ENCODE data around the gene ITGBL1. TPM values are rescaled to one million over a fixed set of nuclear protein-coding genes. Genes with fewer than 3 reads are reported as not detected.
A peak's percentile ranks its signal among the peaks of the same experiment; 100 is the strongest.

Gene ITGBL1
- total and polyA plus RNA-seq, 8 donors: 0.24 to 50.0 (median 0.38) TPM

- H3K9me3 ChIP-seq: no peaks in the 10 kb centered on the region
- no peaks in the 10 kb centered on the region for H3K27me3 ChIP-seq
- H3K36me3 ChIP-seq: no peaks in the 10 kb centered on the region
- no peak overlapping the region for H3K27ac ChIP-seq
- H3K4me3 ChIP-seq: no peak overlapping the region
- intact Hi-C loops (cut with DNase I): no loop called here
- H3K4me1 ChIP-seq: no peaks in the 10 kb centered on the region
- ATAC-seq (no peak), DNase-seq (peak in 2 of 4 donors; percentile 2 to 26)
- no peak for TF ChIP-seq CTCF (IDR thresholded peaks at IDR 0.05)
Observed at GRCh38 chr13:101736566-101736965, 284.1 kb downstream of the ITGBL1 start.

GRCh38 chr13:101738336-101738735 is 285.9 kb downstream of the ITGBL1 start:
- DNase-seq: no peak
- H3K4me3 ChIP-seq: no peak overlapping the region
- H3K27me3 ChIP-seq: no peaks in the 10 kb centered on the region
- H3K4me1 ChIP-seq: no peaks in the 10 kb centered on the region
- no peak overlapping the region for H3K27ac ChIP-seq
- H3K9me3 ChIP-seq: no peaks in the 10 kb centered on the region
- intact Hi-C loops (cut with DNase I): no loop called here
- ATAC-seq: no peak
- no peaks in the 10 kb centered on the region for H3K36me3 ChIP-seq
- no peak for TF ChIP-seq CTCF (IDR thresholded peaks at IDR 0.05)

GRCh38 chr13:101739382-101740178 is 287.1 kb downstream of the ITGBL1 start:
- no peak for DNase-seq
- intact Hi-C loops (cut with DNase I): no loop called here
- H3K4me3 ChIP-seq: no peak overlapping the region
- no peak for TF ChIP-seq CTCF (IDR thresholded peaks at IDR 0.05)
- no peak overlapping the region for H3K27ac ChIP-seq
- H3K27me3 ChIP-seq: no peaks in the 10 kb centered on the region
- no peak for ATAC-seq
- H3K9me3 ChIP-seq: no peaks in the 10 kb centered on the region
- no peaks in the 10 kb centered on the region for H3K4me1 ChIP-seq
- no peaks in the 10 kb centered on the region for H3K36me3 ChIP-seq

GRCh38 chr13:101746513-101746912 is 294.0 kb downstream of the ITGBL1 start:
- DNase-seq (no peak), ATAC-seq (no peak)
- intact Hi-C loops (cut with DNase I): no loop called here
- Histone ChIP-seq H3K27ac (no peak overlapping the region), H3K4me3 (no peak overlapping the region), H3K9me3 (no peaks in the 10 kb centered on the region), H3K4me1 (no peaks in the 10 kb centered on the region), H3K27me3 (no peaks in the 10 kb centered on the region), H3K36me3 (no peaks in the 10 kb centered on the region)
- TF ChIP-seq CTCF (IDR thresholded peaks at IDR 0.05): no peak

- Histone ChIP-seq H3K36me3 (no peaks in the 10 kb centered on the region), H3K4me3 (no peak overlapping the region), H3K27me3 (no peaks in the 10 kb centered on the region), H3K4me1 (no peaks in the 10 kb centered on the region), H3K27ac (no peak overlapping the region), H3K9me3 (no peaks in the 10 kb centered on the region)
- no peak for DNase-seq
- intact Hi-C loops (cut with DNase I): no loop called here
- ATAC-seq: no peak
- TF ChIP-seq CTCF (IDR thresholded peaks at IDR 0.05): no peak
Observed at GRCh38 chr13:101747039-101747438, 294.6 kb downstream of the ITGBL1 start.

Data from left lung (tissue), 10 donors.